ENCODE data around the gene MALAT1.

Gene MALAT1

GRCh38 chr11:65479184-65480145 lies 19.4 kb upstream of the MALAT1 start:
- no peak for DNase-seq

DNA sequence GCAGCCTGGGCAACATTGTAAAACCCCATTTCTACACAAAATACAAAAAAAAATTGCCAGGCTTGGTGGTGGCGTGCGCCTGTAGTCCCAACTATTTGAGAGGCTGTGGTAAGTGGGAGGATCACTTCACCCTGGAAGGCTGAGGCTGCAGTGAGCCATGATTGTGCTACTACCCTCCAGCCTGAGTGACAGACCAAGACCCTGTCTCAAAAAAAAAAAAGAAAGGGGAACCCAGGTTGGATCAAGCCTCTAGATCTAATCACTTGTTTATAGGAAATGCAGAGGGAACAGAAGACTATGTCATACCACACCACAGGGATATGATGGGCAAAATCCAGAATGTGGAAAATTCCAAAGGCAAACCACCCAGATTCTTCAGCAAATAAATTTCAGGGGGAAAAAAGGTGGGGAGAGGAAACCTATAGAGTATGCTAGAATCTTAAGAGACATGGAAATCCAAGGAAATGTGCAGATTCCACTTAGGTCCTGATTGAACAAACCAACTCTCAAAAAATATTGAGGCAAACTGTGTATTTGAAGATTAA lies 16.5 kb upstream of the MALAT1 start:
- no peak for DNase-seq

DNA sequence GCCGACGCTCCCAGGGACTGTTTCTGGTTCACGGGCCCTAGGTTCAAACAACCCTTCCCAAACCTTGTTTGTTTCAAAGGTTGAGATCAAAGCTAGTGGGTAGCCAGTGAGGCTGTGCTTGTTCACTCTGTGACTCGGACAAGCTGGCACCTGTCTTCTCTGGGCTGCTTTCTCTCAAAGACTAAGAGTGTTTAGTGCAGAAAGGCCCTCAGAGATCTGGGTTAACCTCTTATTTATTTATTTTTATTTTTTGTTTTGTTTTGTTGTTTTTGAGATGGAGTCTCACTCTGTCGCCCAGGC lies 13.0 kb upstream of the MALAT1 start:
- DNase-seq: no peak

DNA sequence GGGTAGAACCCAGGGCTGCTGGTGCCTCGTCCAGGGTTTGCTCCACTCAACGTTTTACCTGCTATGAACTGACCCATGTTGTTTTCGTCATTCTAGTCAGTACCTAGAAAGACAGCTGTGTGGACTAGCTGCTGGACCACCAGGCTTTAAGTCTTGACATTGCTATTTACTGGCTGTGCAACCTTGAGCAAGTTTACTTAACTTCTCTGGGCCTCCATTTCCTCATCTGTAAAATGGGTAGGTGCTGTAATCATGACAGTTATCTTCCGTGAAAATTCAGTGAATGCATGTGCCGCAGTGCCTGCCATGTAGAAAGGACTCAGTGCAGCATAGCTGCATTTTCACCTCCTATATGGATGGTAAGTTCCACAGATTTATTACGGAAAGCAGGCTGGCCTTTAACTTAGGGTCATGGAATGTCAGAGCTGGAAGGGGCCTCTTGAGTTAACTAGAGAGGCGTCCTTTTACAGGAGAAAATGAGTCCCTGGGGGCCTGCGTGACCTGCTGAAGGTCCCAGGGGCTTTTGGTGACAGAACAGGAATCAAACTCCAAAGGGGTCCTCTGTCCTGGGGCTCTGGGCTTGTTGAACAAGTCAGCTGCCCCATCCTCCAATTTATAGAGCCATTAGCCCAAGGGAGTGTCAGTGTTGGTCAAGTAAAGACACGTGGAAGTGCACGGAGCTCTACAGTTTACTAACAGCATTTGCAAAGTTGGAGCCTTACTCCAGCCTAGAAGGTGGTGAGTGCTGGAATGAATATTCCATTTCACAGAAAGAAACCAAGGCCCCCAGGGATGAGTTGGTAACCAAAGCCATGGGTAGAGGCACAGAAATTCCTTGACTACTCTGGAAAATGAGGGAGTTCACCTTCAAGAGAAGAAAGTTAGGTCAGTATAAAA lies 12.0 kb upstream of the MALAT1 start:
- no peak for DNase-seq

- DNase-seq: peak; percentile 51 to 87
Observed at GRCh38 chr11:65487467-65488272, 11.2 kb upstream of the MALAT1 start.

- DNase-seq: no peak
Observed at GRCh38 chr11:65488273-65489034, 10.4 kb upstream of the MALAT1 start.

GRCh38 chr11:65489035-65489705 lies 9.7 kb upstream of the MALAT1 start:
- DNase-seq: no peak

GRCh38 chr11:65489706-65490320 lies 9.0 kb upstream of the MALAT1 start:
- no peak for DNase-seq

GRCh38 chr11:65491163-65491465 lies 7.7 kb upstream of the MALAT1 start:
- no peak for DNase-seq

DNA sequence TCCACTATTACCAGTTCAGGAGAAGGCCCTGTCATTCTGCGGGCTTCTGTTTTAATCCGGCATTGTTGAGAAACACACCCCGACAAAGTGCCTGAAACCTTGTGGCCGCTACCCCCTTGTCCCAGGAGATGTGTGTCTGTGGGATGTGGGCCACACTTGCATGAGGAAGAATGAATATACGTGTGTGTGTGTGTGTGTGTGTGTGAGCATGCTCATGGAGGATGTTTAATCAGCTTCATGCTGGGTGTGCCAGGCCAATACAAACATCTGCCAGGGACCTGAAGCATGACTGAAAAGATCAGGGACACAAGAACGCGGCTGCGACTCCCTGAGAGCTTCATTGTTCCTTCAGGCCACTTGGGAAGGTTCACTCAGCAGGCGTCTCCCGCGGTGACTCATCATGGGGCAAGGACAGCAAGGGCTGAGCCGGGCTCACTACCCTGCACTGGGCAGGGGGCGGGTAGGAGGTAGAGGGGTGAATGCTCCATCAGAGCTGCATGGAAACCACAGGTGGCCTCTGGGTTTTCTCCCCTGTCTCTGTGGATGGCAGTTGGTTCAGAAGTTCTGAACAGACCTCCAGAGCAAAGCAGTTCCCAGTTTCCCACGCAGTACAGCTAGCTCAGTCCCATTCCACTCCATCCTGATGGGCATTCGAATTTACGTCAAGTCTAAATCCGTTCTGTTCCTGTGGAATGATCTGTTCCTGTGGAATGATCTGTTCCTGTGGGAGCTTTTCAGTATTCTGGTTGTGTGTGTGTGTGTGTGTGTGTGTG lies 7.0 kb upstream of the MALAT1 start:
- peak in 1 of 2 donors; percentile 58 for DNase-seq

GRCh38 chr11:65492387-65492636 lies 6.5 kb upstream of the MALAT1 start:
- DNase-seq: no peak

GRCh38 chr11:65492637-65493366 lies 6.0 kb upstream of the MALAT1 start:
- DNase-seq: peak in 1 of 2 donors; percentile 50

- DNase-seq: no peak
Observed at GRCh38 chr11:65493367-65494176, 5.3 kb upstream of the MALAT1 start.

DNA sequence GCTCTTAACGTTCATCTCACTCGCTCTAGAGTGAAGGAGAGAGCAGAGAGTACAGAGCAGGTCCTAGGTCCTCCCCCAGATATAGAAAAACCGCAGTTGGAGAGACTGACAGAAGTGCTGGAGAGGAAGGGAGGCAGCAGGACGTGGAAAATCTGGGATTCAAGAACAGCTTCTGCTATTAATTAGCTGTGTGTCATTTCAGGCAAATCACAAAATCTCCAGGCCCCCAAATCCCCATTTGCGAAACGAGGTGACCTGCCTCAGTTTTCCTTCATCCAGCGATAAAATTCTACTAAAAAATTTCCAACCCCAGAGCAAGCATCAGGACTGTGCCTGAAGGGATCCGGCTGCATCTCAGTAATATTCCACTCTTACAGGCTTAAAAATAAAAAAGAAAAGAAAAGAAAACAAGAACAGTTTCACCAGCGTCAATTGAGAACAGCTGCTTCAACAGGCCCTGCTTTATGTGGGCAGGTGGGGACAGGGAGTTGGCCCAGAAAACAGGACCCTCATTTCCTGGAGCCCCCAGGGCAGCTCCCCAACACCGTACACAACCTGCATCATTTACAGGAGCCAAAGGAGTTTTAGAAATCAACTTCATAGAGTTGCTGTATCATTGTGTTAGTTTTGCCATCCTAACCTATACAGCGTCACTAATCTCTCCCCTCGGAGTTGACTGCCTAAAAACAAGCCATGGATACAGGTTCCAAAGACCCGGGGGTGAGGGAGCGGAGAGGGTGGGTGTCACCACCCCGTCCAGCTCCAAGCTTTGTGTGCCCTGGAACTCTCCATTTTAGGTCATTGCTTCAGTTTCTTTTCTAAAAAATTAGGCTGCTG lies 2.3 kb upstream of the MALAT1 start:
- peak in 1 of 2 donors; percentile 37 for DNase-seq

GRCh38 chr11:65497141-65498041 lies 1.5 kb upstream of the MALAT1 start:
- DNase-seq: peak; percentile 98 to 99

DNA sequence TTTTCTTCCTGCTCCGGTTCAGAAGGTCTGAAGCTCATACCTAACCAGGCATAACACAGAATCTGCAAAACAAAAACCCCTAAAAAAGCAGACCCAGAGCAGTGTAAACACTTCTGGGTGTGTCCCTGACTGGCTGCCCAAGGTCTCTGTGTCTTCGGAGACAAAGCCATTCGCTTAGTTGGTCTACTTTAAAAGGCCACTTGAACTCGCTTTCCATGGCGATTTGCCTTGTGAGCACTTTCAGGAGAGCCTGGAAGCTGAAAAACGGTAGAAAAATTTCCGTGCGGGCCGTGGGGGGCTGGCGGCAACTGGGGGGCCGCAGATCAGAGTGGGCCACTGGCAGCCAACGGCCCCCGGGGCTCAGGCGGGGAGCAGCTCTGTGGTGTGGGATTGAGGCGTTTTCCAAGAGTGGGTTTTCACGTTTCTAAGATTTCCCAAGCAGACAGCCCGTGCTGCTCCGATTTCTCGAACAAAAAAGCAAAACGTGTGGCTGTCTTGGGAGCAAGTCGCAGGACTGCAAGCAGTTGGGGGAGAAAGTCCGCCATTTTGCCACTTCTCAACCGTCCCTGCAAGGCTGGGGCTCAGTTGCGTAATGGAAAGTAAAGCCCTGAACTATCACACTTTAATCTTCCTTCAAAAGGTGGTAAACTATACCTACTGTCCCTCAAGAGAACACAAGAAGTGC lies 661 bp upstream of the MALAT1 start:
- DNase-seq: peak; percentile 81

GRCh38 chr11:65498727-65498976 lies 193 bp upstream of the MALAT1 start:
- DNase-seq: no peak
